Activated CD8-positive, alpha-beta memory T cell treated with anti-CD3 and anti-CD28 coated beads for 48 hours (primary cell): ENCODE measurements around the gene WIPI1.
"Not testable (repeated sequence)": the region's sequence is repeated elsewhere in the genome, so short reads cannot be mapped to it uniquely, and the experiment has no call there.

ENCODE experiments used
- DNase-seq, 3 experiments: peaks; one replicate each; pipeline ENCODE4 v3.0.0-alpha.2; 2020; ENCODE audit warnings: low read depth in 2 of 3, low spot score in 2 of 3

WIPI1 gene

DNA sequence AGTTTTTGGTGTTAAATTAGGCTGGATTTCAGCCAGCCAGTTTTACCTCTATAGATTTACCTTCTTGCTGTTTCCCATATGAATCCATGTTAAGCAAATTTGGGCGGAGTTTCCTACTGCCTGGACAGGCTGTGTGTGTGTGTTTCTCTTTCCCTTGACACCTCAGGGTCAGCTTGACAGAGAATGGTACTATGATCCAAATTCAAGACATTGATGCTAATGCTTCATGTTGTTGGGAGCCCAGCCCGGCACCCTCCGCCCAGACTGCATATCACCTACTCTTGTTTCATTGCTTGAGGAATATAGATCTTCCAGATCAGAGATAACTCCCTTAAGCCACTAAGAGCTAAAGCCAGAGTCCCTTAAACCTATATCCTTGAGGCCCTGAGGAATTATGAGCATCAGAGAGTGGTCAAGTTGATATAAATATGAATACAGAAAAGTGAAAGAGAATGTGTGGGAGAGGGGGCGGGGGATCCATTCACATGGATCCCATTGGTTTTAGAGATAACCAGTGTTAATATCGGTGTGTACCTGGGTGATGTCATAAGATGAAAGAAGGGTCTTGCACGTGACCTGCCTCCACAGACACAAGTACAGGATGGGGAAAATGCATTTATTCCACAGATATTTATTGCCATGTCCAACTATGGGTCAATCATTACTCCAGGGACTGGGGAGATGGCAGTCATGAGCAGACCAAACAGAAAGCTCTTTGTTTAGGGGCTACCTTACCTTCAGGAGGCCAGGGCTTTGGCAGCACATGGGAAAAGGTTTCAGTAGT lies 69.7 kb downstream of the WIPI1 start:
- no peak for DNase-seq

DNA sequence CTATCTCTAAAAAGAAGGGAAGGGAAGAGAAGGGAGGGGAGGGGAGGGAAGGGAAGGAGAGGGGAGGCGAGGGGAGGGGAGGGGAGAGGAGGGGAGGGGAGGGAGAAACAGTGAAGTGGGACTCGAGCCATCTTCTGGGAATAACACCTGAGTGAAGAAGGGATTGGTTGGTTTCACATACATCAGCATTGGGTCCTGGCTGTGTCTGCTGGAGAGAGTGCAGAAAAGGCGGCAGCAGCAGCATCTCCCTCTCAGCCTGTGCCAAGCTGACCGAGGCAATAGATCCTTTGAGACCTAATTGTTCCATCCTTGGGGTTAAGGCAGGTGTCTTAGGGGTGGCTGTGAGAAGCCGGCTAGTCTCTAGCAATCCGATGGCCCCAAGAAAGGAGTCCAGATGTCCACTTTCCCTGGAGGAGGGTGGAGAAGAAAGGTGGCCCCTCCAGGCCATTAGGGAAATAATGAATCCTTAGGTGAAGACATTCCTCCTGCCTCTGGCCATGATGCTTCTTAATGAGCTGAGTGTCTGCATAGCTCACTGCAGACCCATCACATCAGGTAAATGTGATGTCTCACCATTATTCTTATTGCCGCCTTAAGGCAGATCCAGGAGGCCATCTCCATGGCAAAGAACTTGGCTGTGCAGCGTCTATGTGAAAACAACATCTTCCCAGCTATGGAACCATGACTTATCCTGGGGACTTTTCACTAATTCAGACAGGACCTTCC lies 71.6 kb downstream of the WIPI1 start:
- no peak for DNase-seq

DNA sequence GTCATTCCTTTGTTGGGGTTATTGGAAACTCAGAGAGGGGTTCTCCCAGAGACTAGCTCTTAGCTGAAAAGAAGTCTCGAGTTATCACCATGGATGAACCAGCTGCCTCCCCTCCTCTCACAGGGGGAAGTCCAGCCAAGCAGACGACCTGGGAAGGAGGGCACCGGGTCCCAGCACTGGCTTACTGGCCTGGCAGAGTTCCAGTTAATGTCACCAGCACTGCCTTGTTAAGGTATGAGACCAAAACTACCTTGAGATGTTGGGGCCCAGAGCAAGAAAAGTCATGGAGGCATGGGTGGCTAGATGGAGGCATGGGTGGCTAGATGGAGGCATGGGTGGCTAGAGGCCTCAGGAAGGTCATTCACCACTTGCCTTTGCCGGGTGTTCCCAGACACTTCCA lies 72.4 kb downstream of the WIPI1 start:
- no peak for DNase-seq

DNA sequence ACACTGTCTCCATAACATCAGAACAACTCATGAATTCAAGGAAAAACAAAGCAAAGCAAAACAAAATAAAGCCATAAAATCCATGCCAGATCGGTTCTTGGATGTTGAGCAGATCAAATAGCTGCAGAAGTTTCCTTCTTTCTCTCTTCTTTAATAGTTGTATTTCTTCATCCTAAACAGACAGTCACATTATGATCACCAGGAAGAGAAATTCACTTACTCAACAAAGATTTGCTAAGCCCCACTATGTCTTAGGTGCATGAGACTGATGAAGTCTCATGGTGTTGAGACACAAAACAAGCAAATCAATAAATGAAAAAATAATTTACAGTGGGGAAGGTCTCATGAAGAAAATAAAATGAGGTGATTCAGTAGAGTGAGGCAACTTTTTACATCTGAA lies 72.8 kb downstream of the WIPI1 start:
- DNase-seq = no peak

DNA sequence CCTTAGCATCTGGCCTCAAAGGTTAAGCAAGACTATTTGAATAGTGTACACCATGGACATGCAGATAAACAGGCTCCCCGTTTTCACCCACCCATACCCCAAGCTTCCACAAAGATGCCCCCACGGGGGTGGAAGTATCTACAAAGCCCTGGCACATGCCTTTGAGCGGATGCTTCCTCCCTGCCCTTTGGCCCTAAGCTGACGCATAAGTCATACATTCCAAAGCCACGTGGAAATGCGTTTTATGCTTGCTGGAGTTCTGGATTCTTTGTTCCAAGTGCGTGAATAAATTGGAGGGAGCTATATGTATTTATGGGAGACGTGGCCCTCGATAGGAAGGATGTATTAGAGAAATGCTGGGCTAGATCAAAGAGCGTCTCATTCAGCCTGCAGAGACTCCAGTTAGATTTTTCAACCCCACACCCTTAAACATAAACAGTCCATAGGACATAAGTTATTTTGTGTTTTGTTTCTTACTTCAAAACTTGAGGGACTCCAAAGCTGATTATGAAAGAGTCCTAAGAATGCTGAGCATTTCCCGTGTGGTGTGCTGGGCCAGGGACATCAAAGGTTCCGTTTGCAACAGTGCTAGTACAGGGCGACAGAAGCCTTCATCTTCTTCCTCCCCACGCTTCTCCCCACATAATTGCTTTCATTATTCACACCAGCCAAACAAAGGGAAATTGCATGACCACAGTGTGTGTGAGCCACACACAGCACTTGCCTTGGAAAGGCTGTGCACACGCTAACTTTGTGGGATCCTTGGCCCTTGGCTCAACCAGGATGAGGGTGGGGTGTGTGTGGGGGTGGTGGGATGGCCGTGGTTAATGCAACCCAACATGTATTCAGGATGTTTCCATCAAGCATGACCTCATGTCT lies 73.6 kb downstream of the WIPI1 start:
- DNase-seq = no peak

DNA sequence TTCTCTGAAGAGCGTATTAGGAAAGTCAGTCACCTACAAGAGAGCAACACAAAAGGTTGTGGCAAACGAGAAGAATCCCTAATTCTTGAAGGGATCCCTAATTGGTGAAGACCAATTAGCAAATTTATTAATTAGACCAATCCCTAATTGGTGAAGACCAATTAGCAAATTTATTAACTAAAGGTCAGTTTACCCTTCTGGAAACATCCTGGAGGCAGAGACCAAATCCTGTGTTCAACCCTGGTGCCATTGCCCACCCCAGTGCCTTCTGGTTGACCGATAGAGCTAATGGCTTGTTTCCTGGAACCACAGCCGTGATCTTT lies 74.2 kb downstream of the WIPI1 start:
- no peak for DNase-seq

DNA sequence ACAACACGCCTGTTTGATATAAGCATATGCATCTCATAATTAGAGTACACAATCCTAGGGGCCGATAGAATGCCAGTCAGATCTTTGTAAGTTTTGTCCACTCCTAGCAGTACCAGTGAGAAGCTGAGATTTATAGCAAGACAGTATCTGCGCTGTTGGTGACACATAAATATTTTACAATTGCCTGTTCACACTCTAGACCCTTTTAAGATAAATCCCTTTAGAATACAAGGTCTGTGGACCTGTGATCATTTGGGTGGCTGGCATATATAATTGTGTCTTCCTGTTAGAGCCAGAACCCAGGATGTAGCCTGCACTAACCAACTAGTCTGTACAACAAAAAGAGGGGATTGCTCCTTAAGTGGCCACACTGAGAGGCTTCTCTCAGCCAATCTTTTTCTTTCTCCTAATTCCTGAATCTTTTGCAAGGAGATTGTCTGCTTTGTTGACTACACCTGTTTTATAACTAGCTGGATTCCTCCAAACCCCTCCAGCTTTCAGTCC lies 74.7 kb downstream of the WIPI1 start:
- no peak for DNase-seq

DNA sequence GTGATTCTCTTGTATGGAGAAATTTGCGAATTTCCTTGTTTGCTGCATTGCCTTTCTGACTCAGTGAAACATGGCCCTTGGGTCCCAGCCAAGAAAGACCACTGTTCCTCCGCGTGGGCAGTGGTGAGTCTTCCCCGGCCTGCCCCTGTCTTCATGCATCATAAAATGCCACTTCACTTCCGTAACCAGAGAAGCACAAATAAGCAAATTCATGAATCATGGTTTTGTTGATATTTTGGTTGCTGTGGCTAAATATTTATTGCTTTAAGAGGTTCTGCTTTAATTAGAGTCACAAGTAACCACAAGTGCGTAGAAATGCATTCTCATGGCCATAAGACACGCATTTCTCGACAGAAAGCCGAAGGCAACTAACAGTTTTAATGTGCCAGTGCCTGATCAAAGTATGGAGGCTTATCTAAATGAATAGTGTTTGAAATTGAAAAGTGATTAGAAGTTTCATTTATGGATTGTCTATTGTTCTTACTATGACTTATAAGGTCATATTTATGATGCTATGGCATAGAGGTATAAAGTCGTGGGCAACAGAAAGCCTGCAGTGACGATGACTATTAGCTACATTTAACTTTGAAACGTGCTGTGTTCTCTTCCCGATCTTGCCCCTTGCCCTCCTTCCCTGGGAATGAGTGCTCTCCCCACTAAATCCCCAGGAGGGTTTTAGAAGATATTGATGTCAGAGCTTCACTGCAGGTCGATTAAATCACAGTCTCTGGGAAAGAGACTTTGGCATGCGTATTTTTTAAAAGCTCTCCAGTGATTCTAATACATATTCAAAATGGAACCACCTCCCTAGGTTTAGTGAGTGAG lies 76.0 kb downstream of the WIPI1 start:
- no peak for DNase-seq

DNA sequence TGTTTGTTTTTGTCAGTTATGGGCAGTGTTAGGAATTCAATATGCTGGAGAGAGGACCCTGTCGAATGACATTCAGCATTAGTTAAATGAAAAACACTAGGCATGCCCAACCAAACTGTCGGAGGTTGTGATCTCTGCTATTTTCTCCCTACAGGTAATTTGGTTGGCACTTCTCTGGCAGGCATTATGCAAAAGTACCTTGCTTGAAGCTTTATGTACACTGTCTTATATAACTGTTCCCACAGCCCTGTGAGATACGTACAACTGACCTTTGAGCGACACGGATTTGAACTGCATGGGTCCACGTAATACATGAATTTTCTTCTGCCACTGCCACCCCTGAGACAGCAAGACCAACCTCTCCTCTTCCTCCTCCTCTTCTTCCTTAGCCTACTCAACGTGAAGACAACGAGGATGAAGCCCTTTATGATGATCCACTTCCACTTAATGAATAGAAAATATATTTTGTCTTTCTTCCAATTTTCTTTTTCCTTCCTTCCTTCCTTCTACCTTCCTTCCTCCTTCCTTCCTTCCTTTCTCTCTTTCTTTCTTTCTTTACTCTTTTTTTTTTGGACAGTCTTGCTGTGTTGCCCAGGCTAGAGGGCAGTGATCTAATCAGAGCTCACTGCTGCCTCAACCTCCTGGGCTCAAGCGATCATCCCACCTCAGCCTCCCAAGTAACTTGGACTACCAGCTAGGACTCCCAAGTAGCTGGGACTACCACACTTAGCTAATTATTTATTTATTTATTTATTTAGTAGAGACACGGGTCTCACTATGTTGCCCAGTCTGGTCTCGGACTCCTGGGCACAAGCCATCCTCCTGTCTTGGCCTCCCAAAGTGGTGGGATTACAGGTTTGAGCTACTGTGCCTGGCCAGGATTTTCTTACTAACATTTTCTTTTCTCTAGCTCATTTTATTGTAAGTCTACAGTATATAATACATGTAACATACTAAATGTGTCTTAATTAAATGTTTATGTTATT lies 77.3 kb downstream of the WIPI1 start:
- DNase-seq = no peak

DNA sequence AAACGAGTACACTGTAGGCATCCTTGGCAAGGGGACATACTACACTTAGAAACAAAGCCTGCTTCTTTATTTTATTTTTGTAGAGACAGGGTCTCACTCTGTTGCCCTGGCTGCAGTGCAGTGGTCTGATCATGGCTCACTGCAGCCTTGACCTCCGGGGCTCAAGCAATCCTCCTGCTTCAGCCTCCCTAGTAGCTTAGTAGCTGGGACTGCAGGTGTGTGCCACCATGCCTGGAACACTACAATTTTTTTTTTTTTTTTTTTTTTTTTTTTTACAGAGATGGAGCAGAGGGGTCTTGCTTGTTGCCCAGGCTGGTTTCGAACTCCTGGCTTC lies 78.2 kb downstream of the WIPI1 start:
- DNase-seq = no peak

DNA sequence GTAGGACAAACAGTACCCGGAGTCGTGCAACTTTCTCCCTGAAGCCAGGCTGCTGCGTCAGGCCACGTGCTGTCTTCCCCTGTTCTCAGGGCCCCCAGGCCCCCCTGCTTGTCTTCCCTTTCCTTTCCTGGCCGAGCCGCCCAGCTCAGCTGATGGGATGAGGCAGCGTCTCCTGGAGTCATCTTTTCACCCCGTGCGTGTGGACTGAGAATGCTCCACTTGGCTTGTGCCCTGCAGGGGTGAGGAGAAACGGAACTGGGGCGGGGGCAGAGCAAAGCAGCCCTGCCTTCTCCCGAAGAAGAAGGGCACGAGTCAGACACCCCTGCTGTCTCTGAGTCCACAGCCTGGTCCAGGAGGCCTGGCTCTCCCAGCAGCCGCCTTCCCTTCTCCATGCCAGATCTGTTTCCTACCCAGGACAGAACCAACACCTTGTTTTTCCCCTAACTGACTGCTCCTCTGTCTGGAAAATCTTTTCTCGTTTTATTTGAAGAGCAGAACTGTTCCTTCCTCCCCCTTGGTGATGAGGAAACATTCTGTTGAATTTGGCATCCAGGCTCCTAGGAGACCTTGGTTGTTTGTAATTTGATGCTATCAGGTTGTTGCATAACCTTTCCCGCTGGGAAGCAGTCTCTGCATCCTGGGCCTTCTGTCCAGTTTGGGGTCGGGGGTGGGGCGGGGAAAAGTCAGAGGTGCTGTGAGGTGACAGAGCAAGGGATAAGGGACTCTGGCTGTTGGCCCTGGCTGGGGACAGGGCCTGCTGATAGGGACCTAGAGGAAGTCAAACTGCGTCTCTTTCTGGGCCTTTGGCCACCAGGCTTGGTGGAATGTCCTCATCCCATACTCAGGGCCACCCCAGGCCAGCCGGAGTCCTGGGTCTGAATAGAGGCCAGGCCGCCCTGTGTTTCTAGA lies 78.8 kb downstream of the WIPI1 start:
- DNase-seq = no peak

DNA sequence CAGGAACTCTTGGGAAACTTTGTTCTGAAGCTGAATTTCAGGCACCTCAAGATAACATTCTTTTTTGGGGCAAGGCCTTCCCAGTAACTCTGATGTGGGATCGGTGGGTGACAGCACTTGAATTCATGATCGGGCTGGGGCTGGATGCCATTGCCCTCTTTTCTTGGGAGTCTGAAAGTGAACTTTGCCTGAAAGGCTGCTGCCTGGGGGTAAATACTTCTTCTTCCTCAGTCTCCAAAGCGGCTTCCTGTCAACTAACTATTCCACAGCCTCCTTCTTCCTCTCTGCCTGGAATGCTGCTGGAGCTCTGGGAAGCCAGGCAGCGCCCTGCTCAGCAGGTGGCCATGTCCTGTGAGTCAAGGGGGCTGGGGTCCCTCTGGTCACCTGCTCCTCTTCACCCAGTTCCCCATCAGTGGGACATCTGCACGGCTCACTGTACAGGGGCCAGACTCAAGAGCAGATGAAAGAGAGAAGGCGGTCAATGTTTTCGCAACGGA lies 79.5 kb downstream of the WIPI1 start:
- DNase-seq = no peak

DNA sequence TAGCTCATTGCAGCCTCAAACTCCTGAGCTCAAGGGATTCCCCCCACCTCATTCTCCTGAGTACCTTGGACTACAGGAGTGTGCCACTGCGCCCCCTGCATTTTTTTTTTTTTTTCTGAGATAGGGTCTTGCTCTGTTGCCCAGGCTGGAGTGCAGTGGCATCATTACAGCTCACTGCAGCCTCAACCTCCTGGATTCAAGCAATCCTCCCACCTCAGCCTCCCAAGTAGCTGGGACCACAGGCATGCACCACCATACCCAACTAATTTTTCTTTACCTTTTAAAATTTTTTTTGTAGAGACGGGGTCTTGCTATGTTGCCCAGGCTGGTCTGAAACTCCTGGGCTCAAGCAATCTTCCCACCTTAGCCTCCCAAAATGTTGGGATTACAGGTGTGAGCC lies 81.1 kb downstream of the WIPI1 start:
- DNase-seq = not testable (repeated sequence)

DNA sequence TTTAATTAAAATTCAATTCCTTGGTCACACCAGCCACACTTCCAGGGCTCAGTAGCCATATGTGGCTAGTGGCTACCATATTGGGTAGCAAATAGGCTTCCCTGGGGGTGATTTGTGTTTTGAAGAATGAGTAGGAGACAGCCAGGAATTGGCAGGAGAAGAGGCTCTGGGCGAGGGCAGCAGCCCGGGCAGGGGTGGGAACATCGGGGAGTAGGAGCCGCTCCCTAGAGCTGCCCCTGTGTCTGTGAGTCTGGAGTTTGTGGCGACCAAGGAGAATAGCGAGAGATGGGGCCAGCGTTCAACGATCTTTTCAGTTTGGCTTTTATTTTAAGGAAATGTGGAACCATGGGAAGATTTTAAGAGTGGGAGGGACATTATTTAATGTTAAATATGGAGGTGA lies 81.7 kb downstream of the WIPI1 start:
- no peak for DNase-seq
